HG02884 (cell line): ENCODE data around the gene TSPAN1.

Experiments used
- ATAC-seq: cut with Tn5 transposase; IDR thresholded peaks from one replicate; pipeline ENCODE4 v1.9.1; 2021; ENCODE audit warnings: mild to moderate bottlenecking, moderate library complexity; ENCODE audit not compliant: unreplicated experiment

TSPAN1 gene

DNA sequence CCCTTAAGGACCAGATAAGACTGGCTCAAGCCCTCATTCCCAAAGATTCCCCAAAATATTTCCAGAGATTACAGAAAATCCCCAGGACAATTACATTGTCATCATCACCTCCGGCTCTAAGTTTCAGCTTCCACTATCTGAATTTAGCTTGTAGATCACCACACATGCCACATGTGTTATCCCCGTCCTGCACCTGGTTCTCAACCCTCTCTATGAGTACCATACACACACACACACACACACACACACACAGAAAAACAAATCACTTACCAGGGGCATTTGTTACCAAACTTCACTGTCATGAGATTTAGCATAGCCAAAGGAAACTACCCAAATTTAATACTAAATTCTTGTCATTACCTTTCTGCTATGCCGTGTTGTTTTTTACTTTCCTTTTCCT, 15.4 kb upstream of the TSPAN1 start:
- ATAC-seq: no peak

DNA sequence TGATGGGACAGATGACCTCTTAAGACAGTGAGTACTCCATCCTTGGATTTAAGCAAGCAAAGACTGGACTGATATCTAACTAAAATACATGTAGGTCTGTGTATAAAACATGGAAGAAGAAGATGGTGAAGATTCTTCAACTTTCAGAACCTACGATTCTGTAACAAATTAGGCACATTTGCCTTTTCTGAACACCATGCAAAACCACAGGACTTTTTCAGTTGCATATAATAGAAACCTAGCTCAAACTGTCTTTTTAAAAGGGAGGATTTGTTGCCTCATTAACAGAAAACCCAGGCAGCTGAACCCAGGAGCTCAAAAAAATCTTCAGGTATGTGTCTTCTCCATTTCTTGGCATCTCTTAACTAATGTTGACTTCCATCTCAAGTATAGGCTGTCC, 14.7 kb upstream of the TSPAN1 start:
- no peak for ATAC-seq

DNA sequence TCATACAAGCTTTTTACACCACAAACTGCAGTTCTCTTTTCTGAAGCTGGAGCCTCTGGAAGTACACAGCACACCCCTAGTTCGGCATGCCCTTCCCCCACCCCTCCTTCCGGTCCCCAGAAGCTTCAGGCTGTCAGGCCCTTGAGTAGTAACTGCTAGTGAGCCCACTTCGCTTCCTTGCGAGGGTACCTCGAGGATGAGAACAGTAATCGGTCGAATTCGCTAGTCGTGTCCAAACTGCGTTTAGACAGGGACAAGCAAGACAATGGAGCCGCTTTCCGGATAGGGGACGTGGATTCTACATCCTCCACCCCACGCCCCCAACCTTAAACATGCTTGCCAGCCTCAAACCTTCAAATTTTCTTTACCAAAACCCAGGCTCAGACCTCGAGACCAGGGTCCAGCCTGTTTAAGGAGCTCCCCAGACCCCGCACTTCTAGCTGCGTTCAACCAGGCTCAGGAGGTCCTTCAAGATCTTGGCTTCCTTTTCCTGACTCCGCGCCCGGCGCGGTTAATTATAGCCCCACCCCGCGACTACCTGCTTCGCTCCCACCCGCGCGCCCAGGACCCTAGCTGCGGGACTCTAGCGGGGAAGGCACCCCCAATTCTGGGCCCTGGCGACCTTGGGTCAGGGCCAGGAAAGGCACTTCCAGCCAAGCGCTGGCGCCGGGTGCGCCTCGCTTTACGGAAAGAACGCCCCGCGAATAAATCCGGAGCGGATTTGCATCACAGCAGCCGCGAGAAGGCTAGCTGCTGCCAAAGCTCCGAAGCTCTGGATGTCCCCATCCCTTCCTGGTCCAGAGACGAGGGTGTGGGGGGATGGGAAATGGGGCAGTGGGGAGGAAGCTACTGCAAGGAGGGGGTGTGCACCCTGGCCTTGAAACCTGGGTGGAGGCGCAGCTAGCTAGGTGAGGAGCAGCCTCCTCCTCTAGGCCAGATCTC, 8.1 kb upstream of the TSPAN1 start:
- ATAC-seq: no peak

DNA sequence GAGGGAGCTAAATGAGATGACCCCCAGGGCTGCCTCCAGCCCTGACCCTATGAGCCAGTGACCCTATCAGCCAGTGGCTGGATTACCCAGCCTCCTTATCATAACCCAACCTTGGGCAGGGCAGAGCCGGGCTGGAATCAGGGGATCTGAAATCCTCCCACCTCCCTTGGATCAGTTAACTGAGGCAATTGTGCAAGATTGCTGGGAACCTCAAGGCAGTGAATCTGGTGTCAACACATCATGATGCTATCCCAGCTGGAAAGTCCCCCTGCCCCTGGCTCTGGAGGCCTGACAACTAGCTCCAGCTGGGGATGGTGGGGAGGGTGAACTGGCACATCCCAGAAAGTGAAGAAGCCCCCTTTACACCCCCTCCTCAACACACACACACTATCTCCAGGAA, 6.4 kb upstream of the TSPAN1 start:
- ATAC-seq: no peak

DNA sequence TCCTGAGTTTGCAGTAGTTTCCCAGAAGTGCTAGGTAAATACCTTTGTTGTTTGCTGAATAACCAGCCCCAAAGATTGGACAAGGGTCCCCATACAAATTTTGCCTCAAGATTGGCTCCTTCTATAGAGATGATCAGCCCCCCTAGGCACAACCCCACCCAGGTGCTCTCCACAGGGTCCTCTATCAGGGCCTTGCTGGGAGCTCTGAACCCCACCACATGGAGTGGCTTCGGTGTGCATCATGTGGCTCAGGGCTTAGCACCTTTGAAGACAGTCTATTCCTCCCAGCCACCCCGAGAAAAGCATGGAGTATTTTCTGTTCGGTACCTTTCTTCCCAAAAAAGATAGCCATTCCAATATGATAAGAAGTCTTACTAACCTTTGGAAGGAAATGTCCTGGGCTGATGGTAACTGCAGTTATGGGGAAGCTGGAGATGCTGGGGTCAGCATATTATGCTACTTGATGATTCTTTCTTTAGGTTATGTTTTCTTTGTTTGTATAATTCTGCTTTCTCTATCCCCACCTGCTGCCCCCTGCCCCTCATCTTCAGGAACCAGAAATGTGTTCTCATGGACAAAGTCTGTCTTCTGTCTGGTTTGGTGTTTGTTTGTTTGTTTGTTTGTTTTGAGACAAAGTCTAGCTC, 5.0 kb upstream of the TSPAN1 start:
- ATAC-seq: no peak

DNA sequence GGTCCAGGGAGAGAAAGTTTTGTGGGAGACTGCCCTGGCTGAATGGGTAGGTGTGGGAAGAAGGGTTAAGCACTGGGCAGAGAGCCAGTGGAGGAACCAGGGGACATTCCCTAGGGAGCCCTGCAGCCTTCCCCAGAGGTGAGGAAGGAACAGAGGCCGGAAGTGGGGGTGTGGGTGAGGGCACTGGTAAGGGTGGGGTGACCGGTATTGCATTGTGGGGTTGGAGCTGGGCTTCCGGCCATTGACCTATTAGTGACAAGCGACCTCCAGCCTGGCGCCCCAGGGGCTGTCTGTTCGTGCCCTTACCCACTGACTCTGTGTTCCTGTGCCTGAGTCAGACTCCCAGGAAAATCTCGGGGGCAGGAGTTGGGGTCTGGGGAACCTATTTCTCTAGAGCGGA, 3.5 kb upstream of the TSPAN1 start:
- ATAC-seq: no peak

DNA sequence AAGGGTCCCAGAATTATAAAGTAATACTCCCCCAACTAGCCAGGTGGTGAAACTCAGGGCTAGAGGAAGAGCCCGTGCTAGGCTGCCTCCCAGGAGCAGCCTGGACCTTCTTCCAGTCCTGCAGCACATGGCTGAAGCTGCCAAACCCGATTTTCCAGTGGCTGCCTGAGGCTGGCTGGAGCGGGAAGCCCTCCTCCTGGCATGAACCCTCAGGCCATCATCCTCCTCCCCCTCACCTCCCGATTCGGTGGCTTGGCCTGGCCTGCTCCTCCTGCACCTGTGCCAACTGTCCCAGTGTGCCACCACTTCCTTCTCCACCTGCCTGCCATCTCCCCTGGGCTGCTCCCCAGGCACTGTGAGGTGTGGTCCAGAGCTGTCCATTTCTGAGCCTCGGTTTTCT, 3.0 kb upstream of the TSPAN1 start:
- no peak for ATAC-seq

DNA sequence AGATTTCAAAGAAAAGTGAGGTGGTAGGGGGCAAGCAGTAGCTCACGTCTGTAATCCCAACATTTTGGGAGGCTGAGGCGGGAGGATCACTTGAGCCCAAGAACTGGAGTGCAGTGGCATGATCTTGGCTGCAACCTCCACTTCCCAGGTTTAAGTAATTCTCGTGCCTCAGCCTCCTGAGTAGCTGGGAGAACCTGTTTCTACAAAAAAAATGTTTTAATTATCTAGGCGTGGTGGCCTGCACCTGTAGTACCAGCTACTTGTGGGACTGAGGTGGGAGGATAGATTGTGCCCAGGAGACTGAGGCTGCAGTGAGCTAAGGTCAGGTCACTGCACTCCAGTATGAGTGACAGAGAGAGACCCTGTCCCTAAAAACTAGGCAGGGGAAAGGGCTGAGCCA, 2.6 kb upstream of the TSPAN1 start:
- no peak for ATAC-seq

DNA sequence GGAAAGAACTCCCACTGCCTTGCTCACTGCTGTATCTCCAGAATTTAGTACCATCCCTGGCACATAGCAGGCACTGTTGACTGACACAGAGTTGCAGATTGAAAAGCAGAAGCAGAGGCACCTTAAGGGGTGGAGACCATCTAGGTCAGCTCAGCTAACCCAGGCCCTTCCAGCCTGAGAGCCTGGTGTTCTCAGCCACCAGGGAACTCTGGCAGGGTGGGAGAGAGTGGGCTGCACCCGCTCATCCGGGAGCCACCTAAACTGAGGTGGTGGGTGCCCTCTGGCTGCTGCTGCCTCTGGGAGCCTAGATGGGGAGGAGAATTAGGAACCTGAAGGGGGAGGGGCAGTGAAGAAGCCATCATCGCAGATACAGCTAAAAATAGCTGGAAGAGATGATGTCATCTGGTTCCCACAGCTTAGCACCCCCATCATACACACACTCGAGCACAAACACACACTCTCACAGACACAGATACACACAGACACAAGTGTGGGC, 1.5 kb upstream of the TSPAN1 start:
- ATAC-seq: no peak

DNA sequence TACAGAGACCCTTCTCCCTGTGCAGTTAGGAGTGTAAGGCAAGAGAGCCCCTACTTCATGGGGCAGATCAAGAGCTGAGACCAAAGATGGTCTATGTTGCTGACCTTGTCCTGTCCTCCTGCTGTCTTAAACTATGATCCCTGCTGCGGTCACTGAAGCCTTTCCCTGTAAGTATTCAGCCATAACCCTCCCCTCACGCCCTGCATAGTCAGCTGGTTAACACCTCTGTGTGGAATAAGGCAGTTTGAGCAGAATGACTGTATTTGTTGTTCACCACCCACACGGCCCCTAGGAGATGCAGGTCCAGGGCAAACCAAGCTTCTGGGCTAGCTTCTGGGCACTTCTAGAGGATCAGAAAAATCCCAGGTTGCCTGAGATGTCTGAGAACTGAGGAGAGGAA, 356 bp downstream of the TSPAN1 start:
- ATAC-seq: no peak

DNA sequence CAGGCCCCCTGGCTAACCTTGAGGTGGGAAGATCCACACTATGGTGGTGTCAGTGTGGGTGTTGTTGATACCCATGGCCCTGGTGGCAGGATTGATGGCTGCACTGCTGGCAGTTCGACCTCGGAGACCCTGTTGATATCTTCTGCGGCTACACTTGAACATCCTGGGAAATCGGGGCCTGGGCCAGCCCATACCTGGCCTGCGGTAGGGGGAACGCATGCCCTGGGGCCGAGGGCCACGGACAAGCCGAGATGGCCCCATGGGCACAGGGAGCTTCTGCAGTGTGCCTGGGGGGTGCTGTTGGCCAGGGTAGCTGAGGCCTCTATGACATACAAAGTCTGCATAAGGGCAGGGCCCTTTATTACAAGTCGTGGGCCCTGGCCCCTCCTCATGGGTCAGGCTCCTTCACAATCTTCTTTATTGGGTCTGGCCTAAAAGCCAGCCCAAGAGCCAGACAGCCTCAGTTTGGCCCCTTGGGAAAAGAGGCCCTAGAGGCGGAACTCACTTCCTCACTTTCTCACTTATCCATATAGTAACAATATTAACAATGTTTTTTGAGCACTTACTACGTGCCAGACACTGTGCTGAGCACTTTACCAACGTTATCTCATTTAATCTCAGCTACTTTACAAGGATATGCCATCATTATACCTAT, 1.5 kb downstream of the TSPAN1 start, which contains the start of gene P3R3URF:
P3R3URF (minus strand) TSS at position 278 of the 655 bp plus-strand sequence; CDS start at position 261, 17 bp downstream.
- ATAC-seq: no peak

DNA sequence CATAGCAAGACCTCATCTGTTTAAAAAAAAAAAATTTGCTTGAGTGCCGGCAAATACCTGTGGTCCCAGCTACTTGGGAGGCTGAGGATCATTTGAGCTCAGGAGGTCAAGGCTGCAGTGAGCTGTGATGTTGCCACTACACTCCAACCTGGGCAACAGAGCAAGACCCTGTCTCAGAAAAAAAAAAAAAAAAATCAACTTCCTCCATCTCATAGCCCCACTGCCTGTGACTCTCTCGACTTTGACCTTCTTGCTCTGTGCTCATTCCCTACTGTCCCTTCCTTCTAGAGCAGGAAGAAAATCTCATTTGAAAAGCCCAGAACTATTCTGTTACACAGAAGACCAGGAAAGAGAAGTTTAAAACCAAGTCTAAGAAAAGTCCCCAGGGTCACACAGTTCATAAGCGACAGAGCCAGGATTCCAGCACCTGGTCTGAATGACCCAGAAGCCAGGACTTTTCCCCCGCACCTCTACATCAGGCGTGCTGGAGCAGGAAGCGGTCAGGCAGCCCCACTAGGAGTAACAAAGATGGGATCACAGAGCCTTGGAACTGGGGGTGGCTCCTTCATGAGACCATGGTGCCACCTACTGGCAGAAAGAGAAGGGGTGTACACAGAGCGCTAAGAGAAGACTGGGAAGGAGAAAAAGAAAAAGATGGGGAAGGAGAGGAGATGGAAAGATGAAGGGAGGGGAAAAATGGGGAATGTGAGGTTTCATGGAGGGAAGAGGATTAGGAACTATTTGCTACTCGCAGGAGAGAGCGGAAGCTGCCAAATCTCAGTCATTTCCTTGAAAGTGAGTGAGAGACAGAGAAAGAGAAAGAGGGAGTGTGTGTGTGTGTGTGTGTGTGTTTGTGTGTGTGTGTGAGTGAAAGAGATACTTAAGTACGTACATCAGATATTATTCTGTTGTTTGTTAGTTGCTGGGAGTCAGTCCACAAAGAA, 4.5 kb downstream of the TSPAN1 start:
- no peak for ATAC-seq

DNA sequence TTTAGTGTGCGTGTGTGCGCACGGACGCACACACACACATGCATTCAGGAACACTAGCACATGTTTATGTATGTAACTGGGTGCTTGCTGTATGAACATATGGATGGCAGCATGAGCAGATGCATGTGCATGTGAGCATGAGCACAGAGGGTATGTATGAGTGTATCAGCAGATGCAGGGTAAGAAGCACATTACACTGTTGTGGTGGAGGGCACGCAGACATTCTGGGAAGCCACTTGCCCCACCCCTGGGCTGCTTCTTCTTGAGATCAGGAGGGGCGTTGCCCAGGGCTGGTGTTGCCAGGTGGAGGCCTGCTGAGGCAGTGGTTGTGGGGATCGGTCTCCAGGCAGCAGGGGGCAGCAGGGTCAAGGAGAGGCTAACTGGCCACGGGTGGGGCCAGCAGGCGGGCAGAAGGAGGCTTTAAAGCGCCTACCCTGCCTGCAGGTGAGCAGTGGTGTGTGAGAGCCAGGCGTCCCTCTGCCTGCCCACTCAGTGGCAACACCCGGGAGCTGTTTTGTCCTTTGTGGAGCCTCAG, 5.3 kb downstream of the TSPAN1 start:
- no peak for ATAC-seq

DNA sequence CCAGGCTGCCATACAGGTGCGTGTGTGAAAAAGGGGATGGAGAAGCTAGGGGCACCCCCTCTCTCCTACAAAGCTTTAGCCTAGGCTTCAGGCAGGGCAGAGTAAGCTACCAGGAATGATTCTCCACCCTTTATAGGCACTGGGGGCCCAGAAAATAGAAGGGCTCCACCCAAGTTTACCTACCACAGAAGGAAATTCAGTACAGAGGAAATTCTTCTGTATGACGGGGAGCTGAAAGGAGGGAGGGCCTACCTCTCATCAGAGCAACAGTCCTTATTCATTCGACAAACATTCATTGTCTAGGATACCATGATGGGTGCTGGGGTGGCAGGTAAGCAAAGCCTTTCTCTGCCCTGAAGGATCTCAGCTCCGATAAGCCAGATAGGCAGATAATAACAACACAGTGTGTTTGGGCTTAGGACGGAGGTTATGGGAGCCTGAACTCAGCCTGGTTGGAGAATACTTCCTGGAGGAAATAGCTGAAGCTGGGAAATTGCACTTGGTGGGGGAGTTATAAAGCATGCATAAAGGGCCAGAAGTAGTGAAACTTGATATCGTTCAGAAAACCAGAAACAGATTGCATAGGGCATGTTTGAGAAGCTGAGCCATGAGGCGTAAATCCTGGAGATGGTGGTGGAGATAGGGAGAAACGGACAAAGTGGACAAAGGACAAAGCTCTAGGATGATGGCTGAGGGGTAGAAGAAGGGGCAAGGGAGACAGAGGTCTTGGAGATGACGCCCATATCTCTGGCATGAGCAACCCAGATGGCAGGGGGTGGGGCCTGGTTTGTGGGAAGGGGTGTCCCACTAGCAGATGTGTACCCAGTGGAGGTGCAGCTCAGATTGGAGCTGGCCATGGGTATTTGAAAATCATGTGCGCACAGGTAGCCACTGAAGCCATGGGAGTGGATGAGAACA, 6.7 kb downstream of the TSPAN1 start:
- no peak for ATAC-seq

DNA sequence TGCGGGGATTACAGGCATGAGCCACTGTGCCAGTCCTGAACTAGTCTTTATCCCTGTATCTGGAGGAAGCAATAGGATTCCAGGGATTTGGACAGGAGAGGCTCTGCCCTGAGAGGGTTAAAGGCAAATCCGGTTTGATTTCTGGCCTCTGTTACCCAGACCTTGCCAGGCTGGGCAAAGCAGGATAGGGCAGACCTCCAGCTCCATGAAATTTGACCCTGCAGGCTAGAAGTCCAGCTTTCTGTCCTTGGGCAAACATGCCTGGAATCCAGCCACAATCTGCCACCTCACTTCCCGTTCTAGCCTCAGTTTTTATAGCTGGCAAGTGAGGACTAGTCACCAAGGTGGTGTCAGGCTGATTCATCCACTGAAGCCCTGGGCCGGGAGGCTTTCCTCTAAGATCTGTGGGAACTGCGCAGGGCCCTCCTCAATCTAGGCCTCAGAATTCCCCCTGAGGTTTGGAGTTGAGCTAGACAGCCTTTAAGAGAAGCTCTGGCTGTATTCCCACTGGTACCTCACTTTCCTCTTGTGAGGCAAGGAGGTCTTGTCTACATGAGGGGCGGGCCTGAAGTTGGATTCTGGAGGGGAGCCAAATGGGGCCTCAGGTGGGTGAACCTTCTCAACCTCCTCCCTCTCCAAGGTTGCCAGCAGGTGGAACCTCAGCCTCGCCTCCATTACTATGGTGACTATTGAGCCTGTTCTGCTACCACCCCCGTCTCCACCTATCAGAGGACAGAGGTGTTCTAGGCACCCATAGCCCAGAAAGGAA, 8.4 kb downstream of the TSPAN1 start:
- no peak for ATAC-seq

DNA sequence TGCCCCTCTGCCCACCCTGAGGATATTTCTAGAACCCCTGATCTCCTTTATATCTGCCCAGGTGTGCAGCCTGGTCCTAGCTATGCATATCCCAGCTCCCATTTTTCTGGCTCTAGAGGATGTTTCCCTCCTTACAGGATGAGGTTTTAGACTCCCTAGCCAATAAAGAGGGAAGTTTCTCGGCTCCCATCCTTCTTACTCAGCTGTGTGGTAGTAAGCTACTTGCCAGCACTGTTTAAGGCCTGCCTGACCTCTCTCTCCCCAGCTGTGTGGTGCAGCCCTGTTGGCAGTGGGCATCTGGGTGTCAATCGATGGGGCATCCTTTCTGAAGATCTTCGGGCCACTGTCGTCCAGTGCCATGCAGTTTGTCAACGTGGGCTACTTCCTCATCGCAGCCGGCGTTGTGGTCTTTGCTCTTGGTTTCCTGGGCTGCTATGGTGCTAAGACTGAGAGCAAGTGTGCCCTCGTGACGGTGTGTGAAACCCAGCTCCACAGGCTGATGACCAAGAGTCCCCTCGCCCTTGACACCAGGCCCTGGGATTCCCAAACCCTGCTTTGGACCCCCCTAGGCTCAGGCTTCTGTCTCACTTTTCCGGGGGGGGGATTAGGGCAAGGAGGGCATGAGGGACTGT, 9.2 kb downstream of the TSPAN1 start:
- no peak for ATAC-seq

DNA sequence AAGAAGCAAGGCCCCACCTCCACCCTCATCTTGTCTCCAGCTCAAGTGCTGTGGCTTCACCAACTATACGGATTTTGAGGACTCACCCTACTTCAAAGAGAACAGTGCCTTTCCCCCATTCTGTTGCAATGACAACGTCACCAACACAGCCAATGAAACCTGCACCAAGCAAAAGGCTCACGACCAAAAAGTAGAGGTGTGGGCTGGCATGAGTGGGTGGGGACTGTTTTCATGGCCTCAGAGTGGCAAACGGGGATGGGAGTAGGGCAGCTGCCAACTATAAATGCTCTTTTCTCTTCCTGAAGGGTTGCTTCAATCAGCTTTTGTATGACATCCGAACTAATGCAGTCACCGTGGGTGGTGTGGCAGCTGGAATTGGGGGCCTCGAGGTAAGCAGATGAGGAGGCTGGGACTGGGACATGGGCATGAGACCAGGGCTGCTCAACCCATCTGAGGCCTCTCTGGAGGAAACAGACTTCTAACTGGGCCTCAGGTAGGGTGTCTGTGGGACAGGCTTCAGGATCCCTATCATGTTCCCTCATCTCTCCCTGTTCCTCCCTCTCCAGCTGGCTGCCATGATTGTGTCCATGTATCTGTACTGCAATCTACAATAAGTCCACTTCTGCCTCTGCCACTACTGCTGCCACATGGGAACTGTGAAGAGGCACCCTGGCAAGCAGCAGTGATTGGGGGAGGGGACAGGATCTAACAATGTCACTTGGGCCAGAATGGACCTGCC, 10.2 kb downstream of the TSPAN1 start:
- no peak for ATAC-seq
